Kidney (tissue), 14 donors: Measurements from ENCODE around the gene MFSD6L. TPM values are rescaled to one million over a fixed set of nuclear protein-coding genes. Genes with fewer than 3 reads are reported as not detected.
A peak's percentile ranks its signal among the peaks of the same experiment; 100 is the strongest.

Experiments used
- DNase-seq, 5 donors: peaks; one replicate each; pipeline ENCODE4 v3.0.0-alpha.2; 2013 to 2020
- FAIRE-seq: peaks from 2 replicates; lab custom pipeline; 2012; peaks lifted over from hg19 to GRCh38; lab: Jason Lieb, UNC
- H3K27ac ChIP-seq, 2 donors: one replicate each; pipeline ENCODE4 v1.7.0; 2013; ENCODE audit warnings: low read depth in 2 of 2, low read length in 2 of 2, inconsistent platforms in 1 of 2
- H3K27me3 ChIP-seq: one replicate; pipeline ENCODE4 v1.7.1; 2013; ENCODE audit warnings: low read length, inconsistent platforms; ENCODE audit not compliant: control insufficient read depth, insufficient read depth
- H3K36me3 ChIP-seq, 3 donors: one replicate each; pipeline versions ENCODE4 v1.7.0 to v1.7.1; 2013; ENCODE audit warnings: low read length in 3 of 3, control low read depth in 1 of 3, inconsistent platforms in 1 of 3; ENCODE audit not compliant: insufficient read depth in 3 of 3, control insufficient read depth in 2 of 3
- H3K4me1 ChIP-seq, 3 donors: one replicate each; pipeline versions ENCODE4 v1.7.0 to v1.7.1; 2013; ENCODE audit warnings: low read length in 3 of 3, inconsistent platforms in 1 of 3, low read depth in 1 of 3; ENCODE audit not compliant: control insufficient read depth in 2 of 3, insufficient read depth in 2 of 3
- H3K4me3 ChIP-seq, 3 donors: one replicate each; pipeline versions ENCODE4 v1.7.0 to v1.8.1; 2013; ENCODE audit warnings: low read length in 3 of 3, control low read depth in 1 of 3, inconsistent platforms in 1 of 3
- H3K9ac ChIP-seq, 3 donors: one replicate each; pipeline versions ENCODE4 v1.7.0 to v1.7.1; 2013; ENCODE audit warnings: low read length in 3 of 3, control low read depth in 1 of 3, inconsistent platforms in 1 of 3
- H3K9me3 ChIP-seq, 3 donors: one replicate each; pipeline versions ENCODE4 v1.7.0 to v1.7.1; 2013; ENCODE audit warnings: low read length in 3 of 3, control low read depth in 1 of 3, inconsistent platforms in 1 of 3; ENCODE audit not compliant: control insufficient read depth in 2 of 3, insufficient read depth in 1 of 3
- CTCF ChIP-seq: IDR thresholded peaks from 3 replicates; pipeline ENCODE4 v1.5.1; 2012; ENCODE audit warnings: mild to moderate bottlenecking, moderate library complexity, borderline replicate concordance; ENCODE audit not compliant: insufficient read depth; ENCODE audit errors: extremely low read depth
- intact Hi-C: fragments of 100-400 bp; cut with DNase I; formaldehyde crosslinking; loops from one replicate; pipeline ENCODE4 v1.11.1; 2022
- polyA plus RNA-seq: library from polyadenylated mRNA; stranded (reverse); fragments of 350-450 nt; fragmentation: Illumina TruSeq; extraction: RNeasy Lipid Tissue Mini Kit (QIAGEN cat#74804); gene quantifications from one replicate; pipeline ENCODE4 v1.2.3, GENCODE V29; 2014; ENCODE audit warnings: low read depth, low replicate concordance; ENCODE audit not compliant: insufficient read depth
- total RNA-seq: library from RNA; stranded (reverse); fragmentation: NEBNext Ultra II Directional; extraction: Animal tissue kit (Norgen Biotek cat#: 25700); gene quantifications from one replicate; pipeline ENCODE4 v1.2.1, GENCODE V29; 2021
- donor health status: control.
- donor health status: control.
- donor health status: control.
- donor health status: control.
- donor health status: control.
- donor health status: DM: yes; HTN: yes; CAD: no.
- donor health status: Normal renal cell carcinoma (clear cell type).

MFSD6L gene
- total and polyA plus RNA-seq, 2 donors from 2014 or later = 3.1 to 3.8 TPM

GRCh38 chr17:8799570-8800212 is 526 bp upstream of the MFSD6L start:
- Histone ChIP-seq H3K27ac (no peak overlapping the region), H3K27me3 (no peaks in the 10 kb centered on the region), H3K4me3 (peak overlapping the region in 1 of 3 donors; percentile 46), H3K4me1 (peaks cover 0 to 8% (median 4%) of the 10 kb centered on the region in 3 donors), H3K36me3 (no peaks in the 10 kb centered on the region), H3K9ac (no peak overlapping the region), H3K9me3 (no peaks in the 10 kb centered on the region)
- intact Hi-C loops = no loop called here
- no peak for DNase-seq
- FAIRE-seq = no peak
- TF ChIP-seq CTCF = no peak

- intact Hi-C loops = no loop called here
- peak overlapping the region in 1 of 3 donors; percentile 26 for H3K9ac ChIP-seq
- H3K27ac ChIP-seq = peak overlapping the region in 1 of 2 donors; percentile 22
- no peaks in the 10 kb centered on the region for H3K9me3 ChIP-seq
- H3K4me1 ChIP-seq = peaks cover 0 to 11% (median 4%) of the 10 kb centered on the region in 3 donors
- FAIRE-seq = no peak
- no peaks in the 10 kb centered on the region for H3K36me3 ChIP-seq
- H3K27me3 ChIP-seq = no peaks in the 10 kb centered on the region
- no peak for DNase-seq
- peak overlapping the region in 1 of 3 donors; percentile 46 for H3K4me3 ChIP-seq
- no peak for TF ChIP-seq CTCF
These were observed 854 bp downstream of the MFSD6L start for GRCh38 chr17:8798176-8798845.

GRCh38 chr17:8797621-8798175 is 1.5 kb downstream of the MFSD6L start:
- intact Hi-C loops = no loop called here
- TF ChIP-seq CTCF = no peak
- FAIRE-seq = no peak
- DNase-seq = no peak
- H3K4me3 ChIP-seq = no peak overlapping the region
- H3K27ac ChIP-seq = no peak overlapping the region
- H3K36me3 ChIP-seq = no peaks in the 10 kb centered on the region
- no peaks in the 10 kb centered on the region for H3K9me3 ChIP-seq
- H3K9ac ChIP-seq = no peak overlapping the region
- H3K4me1 ChIP-seq = peaks cover 0 to 11% (median 4%) of the 10 kb centered on the region in 3 donors
- no peaks in the 10 kb centered on the region for H3K27me3 ChIP-seq
